NOMO-1 treated with dmso at 0.1 percent for 144 hours (cell line): ENCODE results near the gene LUC7L3.
A peak's percentile ranks its signal among the peaks of the same experiment; 100 is the strongest.

Experiments
- DNase-seq: peaks from one replicate; lab custom pipeline; 2025; ENCODE audit not compliant: unreplicated experiment; lab: John Stamatoyannopoulos, UW

The LUC7L3 gene

GRCh38 chr17:50749245-50749644 lies 29.8 kb downstream of the LUC7L3 start:
- DNase-seq, result no peak

GRCh38 chr17:50754521-50754920 lies 35.1 kb downstream of the LUC7L3 start:
- no peak for DNase-seq

- no peak for DNase-seq
Observed at GRCh38 chr17:50758524-50758923, 39.1 kb downstream of the LUC7L3 start.

DNA sequence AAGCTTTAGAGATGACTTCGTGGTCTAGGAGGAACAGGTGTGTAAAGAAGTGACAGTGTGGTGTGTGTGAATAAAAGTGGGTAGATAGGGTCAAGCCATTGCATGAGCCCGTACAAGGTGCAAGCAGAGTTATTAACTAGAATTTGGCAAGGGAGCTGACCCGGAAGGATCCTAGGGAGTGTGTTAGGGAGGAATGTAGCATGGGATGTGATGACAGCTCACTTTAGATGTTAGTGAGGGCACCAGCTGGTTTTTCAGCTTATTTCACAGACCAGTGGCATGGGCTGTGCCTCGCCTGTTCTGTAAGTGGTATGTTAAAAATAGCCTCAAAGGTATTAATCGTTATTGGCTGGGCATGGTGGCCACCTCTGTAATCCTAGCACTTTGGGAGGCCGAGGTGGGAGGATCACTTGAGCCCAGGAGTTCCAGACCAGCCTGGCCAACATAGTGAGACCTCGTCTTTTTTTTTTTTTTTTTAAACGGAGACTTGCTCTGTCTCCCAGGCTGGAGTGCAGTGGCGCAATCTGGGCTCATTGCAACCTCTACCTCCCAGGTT lies 39.7 kb downstream of the LUC7L3 start:
- DNase-seq, result no peak

DNA sequence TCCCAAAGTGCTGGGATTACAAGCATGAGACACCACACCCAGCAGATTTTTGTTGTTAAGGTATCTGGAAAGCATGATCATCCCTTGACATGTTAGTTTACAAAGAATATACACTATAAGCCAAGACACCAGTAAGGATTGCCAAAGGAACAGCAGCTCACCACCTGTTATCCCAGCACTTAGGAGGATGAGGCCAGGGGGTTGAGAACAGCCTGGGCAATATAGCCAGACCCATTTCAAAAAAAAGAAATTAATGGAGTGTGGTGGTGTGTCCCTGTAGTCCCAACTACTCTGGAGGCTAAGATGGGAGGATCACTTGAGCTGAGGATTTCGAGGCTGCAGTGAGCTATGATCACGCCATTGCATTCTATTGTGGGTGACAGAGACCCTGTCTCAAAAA lies 42.8 kb downstream of the LUC7L3 start:
- no peak for DNase-seq

- DNase-seq, result no peak
Observed at GRCh38 chr17:50763716-50764475, 44.5 kb downstream of the LUC7L3 start.

DNA sequence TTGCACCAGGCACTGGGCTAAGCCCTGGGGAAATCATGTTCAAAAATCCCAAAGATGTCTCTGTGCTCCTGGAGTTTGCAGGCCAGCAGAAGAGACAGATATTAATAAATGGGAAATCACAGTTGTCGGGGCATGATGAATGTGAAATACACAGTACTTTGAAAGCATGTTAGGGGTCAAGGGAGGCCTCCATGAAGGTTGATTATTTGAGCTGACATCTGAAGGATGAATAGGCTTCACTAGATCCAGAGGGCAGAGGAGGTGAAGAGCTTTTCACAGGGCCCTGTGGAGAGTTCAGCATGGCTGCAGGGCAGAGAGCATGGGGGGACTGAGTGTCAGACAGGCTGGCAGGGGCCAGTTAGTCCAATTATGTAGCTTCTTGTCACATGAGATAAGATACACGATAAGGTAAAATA lies 45.3 kb downstream of the LUC7L3 start:
- DNase-seq, result no peak

GRCh38 chr17:50765454-50766221 lies 46.2 kb downstream of the LUC7L3 start:
- DNase-seq, result peak; percentile 59

DNA sequence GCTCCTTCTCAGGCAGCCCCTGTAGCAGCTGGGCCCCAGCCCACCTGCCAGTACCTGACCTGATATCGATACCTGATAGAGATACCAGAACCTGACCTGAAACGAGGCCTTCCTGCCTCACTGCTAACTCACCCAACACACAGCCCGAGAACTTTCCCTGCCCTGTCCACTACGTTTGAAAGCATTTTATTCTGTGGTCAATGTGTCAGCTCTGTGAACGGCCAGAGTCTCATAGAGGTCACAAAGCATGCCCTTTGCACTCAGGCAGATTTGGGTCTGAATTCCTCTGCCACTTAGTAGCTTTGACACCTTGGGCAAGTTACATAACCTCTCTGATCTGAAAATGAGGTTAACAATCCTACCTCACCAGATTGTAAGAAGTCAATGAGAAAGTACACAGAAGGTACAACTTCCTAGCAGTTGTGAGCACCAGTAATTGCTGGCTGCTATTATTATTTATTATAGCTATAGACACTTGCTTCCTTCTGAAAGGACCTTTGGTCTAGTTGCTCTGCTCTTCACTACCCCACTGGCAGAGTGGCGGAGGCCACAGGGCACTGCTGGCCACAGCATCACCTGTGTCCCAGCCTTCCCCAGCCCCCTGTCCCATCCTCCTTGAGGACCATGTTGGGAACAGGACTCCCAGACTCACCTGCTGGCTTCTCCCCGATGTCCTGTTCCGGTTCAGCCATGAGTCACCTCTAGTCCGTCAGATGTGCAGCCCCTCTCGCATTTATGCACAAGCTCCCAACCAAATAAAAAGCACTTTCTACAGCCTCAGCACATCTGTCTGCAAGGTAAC lies 47.0 kb downstream of the LUC7L3 start:
- no peak for DNase-seq

GRCh38 chr17:50767030-50767429 lies 47.6 kb downstream of the LUC7L3 start:
- DNase-seq, result no peak

DNA sequence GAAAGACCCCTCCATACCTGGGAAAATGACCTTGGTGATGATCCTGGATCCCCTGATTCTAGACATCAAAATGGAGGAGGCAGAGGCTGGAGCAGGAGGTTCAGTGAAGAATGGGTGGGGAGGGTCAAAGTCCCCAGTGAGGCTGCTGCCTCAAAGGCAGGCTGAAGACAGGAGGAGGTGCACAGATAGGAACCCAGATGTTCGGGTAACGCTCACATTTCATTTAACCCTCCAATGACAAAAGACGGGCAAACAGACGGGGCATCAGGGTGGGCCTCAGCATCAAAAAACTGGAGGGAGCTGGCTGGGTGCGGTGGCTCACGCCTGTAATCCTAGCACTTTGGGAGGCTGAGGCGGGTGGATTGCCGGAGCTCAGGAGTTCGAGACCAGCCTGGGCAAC lies 48.0 kb downstream of the LUC7L3 start, which contains the start of gene ANKRD40CL:
ANKRD40CL (minus strand) TSS at position 73 of the 400 bp plus-strand sequence. CDS start 605 bp downstream, outside the sequence.
- DNase-seq, result no peak

DNA sequence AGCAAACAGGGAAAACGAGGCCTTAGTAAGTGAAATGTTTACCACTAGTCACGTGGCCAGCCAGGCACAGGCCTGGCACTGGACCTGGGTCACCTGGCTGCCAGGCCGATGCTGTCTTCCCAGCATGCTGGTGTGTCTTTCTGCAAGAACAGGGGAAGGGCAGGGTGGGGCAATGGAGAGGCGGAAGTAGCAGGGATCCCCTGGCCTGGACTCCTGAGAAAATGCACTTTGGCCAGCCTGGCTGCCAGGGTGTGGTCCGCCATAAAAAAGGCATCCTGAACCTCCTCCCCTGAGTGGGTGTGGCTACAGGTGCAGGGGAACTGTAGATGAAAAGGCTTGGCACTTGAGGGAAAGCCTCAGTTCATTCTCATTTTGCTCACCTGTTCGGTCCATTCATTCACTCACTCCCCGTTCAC lies 49.0 kb downstream of the LUC7L3 start:
- DNase-seq, result no peak

DNA sequence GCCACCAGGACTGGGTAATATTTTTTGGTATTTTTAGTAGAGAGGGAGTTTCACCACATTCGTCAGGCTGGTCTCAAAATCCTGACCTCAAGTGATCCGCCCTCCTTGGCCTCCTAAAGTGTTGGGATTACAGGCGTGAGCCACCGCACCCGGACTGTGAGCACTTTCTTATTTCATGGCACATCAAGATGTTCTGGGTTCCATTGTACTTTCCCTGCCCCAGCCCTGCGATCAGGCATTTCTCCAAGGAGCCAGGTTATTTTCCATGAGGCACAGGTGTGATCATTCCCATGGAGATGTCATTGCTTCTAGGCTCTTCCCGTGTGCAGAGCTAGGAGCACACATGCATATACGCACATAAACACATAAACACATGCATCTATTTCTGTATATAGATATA lies 50.5 kb downstream of the LUC7L3 start:
- DNase-seq, result no peak

- DNase-seq, result no peak
Observed at GRCh38 chr17:50770346-50770745, 50.9 kb downstream of the LUC7L3 start.

- no peak for DNase-seq
Observed at GRCh38 chr17:50771991-50772785, 52.8 kb downstream of the LUC7L3 start.

DNA sequence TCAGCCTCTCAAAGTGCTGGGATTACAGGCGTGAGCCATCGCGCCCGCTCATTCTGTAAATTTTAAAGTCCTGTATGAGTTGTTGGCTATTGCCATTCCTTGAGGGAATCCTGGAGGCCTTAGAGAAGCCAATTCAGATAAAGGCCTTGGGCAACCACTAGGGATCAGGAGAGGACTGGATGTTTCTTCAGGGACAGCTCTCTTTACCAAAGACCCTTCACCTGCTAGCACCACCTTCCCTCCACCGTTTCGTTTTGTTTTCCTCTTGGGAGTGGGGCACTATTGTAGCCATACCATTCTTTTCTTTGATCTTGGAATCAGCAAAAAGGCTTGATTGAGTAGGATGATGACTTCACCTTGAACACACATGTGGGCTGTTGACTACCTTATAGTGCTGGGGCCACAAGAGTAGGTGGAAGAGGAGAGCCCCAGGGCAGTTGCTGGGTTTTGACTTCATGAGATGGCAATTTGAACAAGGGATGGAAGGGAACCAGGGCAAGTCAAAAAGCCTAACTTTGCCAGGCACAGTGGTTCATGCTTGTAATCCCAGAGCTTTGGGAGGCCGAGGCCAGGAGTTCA lies 54.9 kb downstream of the LUC7L3 start:
- DNase-seq, result no peak

GRCh38 chr17:50775926-50776325 lies 56.5 kb downstream of the LUC7L3 start:
- DNase-seq, result no peak

DNA sequence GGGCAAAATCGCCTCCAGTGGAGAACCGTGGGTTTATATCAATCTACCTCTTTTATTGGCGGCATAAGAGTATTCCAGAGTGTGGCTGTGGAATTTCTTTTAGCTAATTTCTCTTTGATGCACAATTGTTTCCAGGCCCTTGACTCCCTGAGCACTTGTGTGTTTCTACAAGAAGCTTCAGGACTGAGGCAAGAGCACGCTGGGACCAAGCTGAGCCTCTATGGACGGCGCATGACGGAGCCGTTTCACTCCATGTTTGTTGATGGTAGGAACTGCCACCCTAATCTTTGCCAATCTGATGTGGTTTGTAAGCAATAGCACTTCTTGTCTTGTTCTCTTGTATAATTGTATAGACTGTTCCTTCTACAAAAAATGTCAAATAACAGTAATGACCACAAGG lies 59.1 kb downstream of the LUC7L3 start:
- no peak for DNase-seq

GRCh38 chr17:50778988-50779387 lies 59.6 kb downstream of the LUC7L3 start:
- no peak for DNase-seq

DNA sequence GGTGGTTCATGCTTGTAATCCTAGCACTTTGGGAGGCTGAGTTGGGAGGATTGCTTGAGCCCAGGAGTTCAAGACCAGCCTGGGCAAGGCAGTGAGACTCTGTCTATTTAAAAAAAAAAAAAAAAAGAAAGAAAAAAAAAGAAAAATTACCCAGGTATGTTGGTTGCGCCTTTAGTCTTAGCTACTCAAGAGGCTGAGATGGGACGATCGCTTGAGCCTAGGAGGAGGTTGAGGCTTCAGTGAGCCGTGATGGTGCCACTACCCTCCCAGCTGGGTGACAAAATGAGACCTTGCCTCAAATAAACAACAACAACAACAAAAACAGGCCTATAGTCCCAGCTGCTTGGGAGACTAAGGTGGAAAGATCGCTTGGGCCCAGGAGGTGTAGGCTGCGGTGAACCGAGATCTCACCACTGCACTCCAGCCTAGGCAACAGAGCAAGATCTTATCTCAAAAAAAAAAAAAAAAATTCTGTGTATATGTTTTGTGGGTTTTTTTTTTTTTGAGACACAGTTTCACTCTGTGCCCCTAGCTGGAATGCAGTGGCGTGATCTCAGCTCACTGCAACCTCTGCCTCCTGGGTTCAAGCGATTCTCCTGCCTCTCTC lies 60.4 kb downstream of the LUC7L3 start:
- no peak for DNase-seq
